HFF-Myc (cell line): ENCODE data around the gene ESPNL.

Experiments used
- DNase-seq: peaks from one replicate; pipeline ENCODE4 v3.0.0-alpha.2; 2011; ENCODE audit warnings: low read depth; ENCODE audit errors: extremely low read depth
- H3K4me3 ChIP-seq: replicated peaks from 2 replicates; pipeline ENCODE4 v1.5.1; 2011; ENCODE audit warnings: low read depth, mild to moderate bottlenecking, control low read depth, low read length
- TF ChIP-seq, protein P1 (sequence below): IDR thresholded peaks from 2 replicates; pipeline ENCODE4 v1.5.1; 2012; ENCODE audit warnings: mild to moderate bottlenecking, low read depth, low read length, control low read depth; ENCODE audit errors: missing control alignments

The ESPNL gene

DNA sequence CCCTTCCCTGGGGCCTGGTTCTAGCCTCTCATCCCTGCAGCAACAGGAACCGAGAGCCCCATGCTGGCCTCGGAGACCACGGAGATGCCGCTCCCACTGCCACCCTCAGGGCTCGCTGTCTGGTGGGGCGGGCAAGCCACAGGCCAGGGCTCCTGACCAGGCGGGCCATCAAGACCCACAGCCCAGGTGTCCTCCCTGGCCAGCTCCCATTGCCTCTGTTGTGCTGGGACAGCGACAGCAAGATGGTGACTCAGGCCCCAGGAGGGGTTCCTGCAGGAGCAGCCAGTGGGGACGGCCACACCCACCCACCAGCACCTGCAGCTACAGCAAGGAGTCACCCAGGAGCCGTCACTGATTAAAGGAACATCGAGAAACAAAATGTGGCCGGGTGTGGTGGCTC lies 45.7 kb downstream of the ESPNL start:
- DNase-seq, result no peak
- TF ChIP-seq, protein P1, sequence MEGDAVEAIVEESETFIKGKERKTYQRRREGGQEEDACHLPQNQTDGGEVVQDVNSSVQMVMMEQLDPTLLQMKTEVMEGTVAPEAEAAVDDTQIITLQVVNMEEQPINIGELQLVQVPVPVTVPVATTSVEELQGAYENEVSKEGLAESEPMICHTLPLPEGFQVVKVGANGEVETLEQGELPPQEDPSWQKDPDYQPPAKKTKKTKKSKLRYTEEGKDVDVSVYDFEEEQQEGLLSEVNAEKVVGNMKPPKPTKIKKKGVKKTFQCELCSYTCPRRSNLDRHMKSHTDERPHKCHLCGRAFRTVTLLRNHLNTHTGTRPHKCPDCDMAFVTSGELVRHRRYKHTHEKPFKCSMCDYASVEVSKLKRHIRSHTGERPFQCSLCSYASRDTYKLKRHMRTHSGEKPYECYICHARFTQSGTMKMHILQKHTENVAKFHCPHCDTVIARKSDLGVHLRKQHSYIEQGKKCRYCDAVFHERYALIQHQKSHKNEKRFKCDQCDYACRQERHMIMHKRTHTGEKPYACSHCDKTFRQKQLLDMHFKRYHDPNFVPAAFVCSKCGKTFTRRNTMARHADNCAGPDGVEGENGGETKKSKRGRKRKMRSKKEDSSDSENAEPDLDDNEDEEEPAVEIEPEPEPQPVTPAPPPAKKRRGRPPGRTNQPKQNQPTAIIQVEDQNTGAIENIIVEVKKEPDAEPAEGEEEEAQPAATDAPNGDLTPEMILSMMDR, result no peak
- H3K4me3 ChIP-seq, result no peak overlapping the region

DNA sequence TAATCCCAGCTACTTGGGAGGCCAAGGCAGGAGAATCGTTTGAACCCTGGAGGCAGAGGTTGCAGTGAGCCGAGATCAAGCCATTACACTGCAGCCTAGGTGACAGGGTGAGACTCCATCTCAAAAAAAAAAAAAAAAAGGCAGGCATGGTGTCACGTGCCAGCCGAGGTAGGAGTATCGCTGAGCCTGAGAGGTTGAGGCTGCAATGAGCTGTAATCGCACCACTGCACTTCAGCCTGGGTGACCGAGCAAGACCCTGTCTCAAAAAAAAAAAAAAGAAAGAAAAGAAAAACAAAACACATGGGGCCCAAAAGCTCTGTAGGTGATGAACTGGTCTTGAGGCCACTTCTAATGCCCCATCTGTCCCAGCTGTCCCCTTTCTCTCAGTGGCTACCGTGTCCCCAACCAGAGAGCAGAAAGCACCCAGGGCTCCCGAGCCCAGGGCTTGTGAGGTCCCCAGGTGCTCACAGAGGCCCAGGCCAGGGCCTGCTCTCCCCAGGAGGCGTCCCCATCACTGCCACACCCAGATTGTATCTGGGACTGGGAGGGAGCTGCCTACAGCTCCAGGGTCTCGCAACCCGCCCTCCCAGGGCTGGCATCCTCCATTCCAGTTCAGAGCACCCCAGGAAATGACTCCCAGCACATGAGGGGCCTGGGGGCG lies 46.9 kb downstream of the ESPNL start:
- H3K4me3 ChIP-seq, result no peak overlapping the region
- TF ChIP-seq, protein P1, result no peak
- no peak for DNase-seq

DNA sequence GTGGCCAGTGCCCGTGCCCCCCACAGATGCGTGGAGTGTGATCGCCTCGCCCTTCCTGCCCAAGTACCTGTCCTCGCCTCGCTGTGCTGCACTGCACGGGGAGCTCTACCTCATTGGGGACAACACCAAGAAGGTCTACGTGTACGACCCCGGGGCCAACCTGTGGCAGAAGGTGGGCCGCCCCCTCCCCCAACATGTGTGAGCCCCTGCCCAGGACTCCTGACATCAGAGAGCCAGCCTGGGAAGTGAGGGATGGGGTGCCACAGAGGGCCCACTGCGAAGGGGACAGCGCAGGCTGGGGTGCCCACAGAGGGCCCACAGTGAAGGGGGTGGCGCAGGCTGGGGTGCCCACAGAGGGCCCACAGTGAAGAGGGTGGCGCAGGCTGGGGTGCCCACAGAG lies 48.8 kb downstream of the ESPNL start:
- no peak for DNase-seq
- no peak overlapping the region for H3K4me3 ChIP-seq
- TF ChIP-seq, protein P1, result no peak

DNA sequence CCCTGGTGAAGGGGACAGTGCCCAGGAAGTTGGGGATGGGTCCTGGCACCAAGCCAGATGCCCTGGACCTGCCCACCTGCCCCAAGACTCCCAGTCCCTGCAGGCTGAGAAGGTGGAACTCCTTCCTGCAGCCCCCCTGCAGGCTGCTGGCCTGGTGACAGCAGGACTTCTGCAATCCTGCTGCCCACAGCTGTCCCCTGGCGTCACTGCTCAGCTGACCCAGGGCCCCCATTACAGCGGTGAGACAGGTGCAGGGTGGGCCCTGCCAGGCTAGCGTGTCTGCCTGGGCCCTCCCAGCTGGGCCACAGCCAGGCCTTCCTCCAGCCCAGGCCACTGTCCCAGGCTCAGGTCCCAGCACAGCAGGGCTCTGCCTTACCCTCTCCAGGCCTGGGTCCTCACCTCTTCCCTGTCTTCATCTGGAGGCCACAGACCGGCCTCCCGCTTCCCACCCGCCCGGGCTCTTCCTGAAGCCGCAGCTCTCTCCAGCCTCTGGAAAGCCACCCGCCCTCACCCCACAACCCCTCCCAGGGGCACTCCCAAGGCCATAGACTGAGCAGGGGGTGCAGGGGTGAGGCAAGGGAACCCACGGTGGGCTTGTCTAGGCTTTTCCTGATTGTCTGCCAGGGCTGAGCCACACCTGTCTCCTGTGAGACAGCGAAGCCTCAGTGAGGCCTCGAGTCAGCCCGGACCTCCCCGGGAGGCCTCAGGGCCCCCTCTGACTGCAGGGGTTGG lies 49.9 kb downstream of the ESPNL start:
- no peak overlapping the region for H3K4me3 ChIP-seq
- TF ChIP-seq, protein P1, result no peak
- no peak for DNase-seq

DNA sequence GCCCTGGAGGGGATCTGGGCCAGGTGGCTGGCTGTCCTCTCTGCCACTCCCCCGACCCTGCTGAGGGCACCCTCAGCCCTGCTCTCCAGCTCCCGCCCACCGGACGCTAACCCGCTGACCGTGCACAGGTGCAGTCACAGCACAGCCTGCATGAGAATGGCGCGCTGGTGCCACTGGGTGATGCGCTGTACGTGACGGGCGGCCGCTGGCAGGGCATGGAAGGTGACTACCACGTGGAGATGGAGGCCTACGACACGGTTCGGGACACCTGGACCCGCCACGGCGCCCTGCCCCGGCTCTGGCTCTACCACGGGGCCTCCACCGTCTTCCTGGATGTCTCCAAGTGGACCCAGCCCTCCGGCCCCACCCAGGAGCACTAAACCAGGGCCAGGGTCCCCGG lies 50.5 kb downstream of the ESPNL start:
- DNase-seq, result no peak
- TF ChIP-seq, protein P1, result no peak
- H3K4me3 ChIP-seq, result no peak overlapping the region

DNA sequence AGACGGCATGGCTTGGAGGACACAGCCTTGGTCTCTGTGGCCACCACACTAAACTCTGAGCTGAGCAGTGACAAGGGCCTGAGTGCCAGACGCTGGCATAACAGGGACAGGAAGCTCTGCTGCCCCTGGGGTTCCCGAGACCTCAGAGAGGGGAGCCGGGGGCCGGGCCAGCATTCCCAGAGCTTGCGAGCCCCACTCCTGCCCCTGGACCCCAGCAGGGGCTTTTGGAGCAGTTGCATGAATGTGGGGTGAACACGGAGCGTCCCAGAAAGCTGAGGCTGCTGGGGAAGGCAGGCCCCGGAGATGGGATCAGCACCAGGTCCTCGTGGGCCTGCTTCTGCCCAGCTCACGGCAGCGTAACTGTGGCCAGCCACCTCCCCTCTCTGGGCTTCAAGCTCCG lies 51.1 kb downstream of the ESPNL start:
- no peak overlapping the region for H3K4me3 ChIP-seq
- no peak for DNase-seq
- TF ChIP-seq, protein P1, result no peak
